Globus pallidus (tissue), 1 donor: ENCODE results near the gene PIMREG.

Source experiments
- DNase-seq: peaks from one replicate; pipeline ENCODE4 v3.0.0-alpha.2; 2015; ENCODE audit warnings: low spot score

PIMREG gene

GRCh38 chr17:6461792-6462524 is 17.7 kb downstream of the PIMREG start:
- no peak for DNase-seq

GRCh38 chr17:6462692-6463091 is 18.4 kb downstream of the PIMREG start:
- DNase-seq = no peak

GRCh38 chr17:6463616-6464445 is 19.6 kb downstream of the PIMREG start:
- no peak for DNase-seq

GRCh38 chr17:6464446-6465041 is 20.3 kb downstream of the PIMREG start:
- no peak for DNase-seq

GRCh38 chr17:6465206-6466003 is 21.1 kb downstream of the PIMREG start:
- DNase-seq = no peak

GRCh38 chr17:6467567-6467966 is 23.3 kb downstream of the PIMREG start:
- DNase-seq = no peak

- DNase-seq = no peak
Measured at GRCh38 chr17:6468051-6468790, 24.0 kb downstream of the PIMREG start.

- DNase-seq = no peak
Measured at GRCh38 chr17:6470146-6470718, 26.0 kb downstream of the PIMREG start.

- no peak for DNase-seq
Measured at GRCh38 chr17:6470751-6471521, 26.7 kb downstream of the PIMREG start.

- no peak for DNase-seq
Measured at GRCh38 chr17:6471531-6472465, 27.5 kb downstream of the PIMREG start.

- no peak for DNase-seq
Measured at GRCh38 chr17:6472517-6472916, 28.3 kb downstream of the PIMREG start.

GRCh38 chr17:6473128-6473767 is 29.0 kb downstream of the PIMREG start:
- DNase-seq = peak; percentile 47

GRCh38 chr17:6474376-6474775 is 30.1 kb downstream of the PIMREG start:
- DNase-seq = no peak

- DNase-seq = no peak
Measured at GRCh38 chr17:6474906-6475305, 30.7 kb downstream of the PIMREG start.

- DNase-seq = no peak
Measured at GRCh38 chr17:6475411-6475810, 31.2 kb downstream of the PIMREG start.

GRCh38 chr17:6476076-6476809 is 32.0 kb downstream of the PIMREG start:
- no peak for DNase-seq

GRCh38 chr17:6476810-6477179 is 32.5 kb downstream of the PIMREG start:
- no peak for DNase-seq

GRCh38 chr17:6477831-6478383 is 33.7 kb downstream of the PIMREG start:
- no peak for DNase-seq
